RWPE2 (cell line): Measurements from ENCODE around the gene DCHS1.
A peak's percentile ranks its signal among the peaks of the same experiment; 100 is the strongest.

ENCODE experiments used
- ATAC-seq: fragments of 200-7000 bp; cut with Tn5 transposase; 3 replicates; pipeline ENCODE4 v1.9.1; 2021; ENCODE audit warnings: low read depth
- DNase-seq: peaks from one replicate; pipeline ENCODE4 v3.0.0-alpha.2; 2020; ENCODE audit warnings: low spot score
- H3K27ac ChIP-seq: fragments of 450-650 bp; 2 replicates; pipeline ENCODE4 v1.5.1; 2017; ENCODE audit warnings: mild to moderate bottlenecking; ENCODE audit not compliant: poor library complexity, severe bottlenecking
- H3K27me3 ChIP-seq: fragments of 250-450 bp; sonication (Bioruptor Pico); 2 replicates; pipeline ENCODE4 v1.5.1; 2021; ENCODE audit warnings: mild to moderate bottlenecking, moderate library complexity; ENCODE audit not compliant: insufficient read depth, poor library complexity, severe bottlenecking
- H3K36me3 ChIP-seq: fragments of 250-450 bp; sonication (Bioruptor Pico); 2 replicates; pipeline ENCODE4 v1.5.1; 2020; ENCODE audit warnings: low read depth, mild to moderate bottlenecking, moderate library complexity
- H3K4me1 ChIP-seq: fragments of 250-450 bp; sonication (Bioruptor Pico); 2 replicates; pipeline ENCODE4 v1.5.1; 2021; ENCODE audit warnings: mild to moderate bottlenecking, moderate library complexity; ENCODE audit not compliant: insufficient read depth, poor library complexity, severe bottlenecking
- H3K4me3 ChIP-seq: fragments of 250-450 bp; sonication (Bioruptor Pico); 2 replicates; pipeline ENCODE4 v1.5.1; 2021; ENCODE audit warnings: mild to moderate bottlenecking, moderate library complexity; ENCODE audit not compliant: severe bottlenecking
- H3K9me3 ChIP-seq: fragments of 250-450 bp; sonication (Bioruptor Pico); 2 replicates; pipeline ENCODE4 v1.5.1; 2021; ENCODE audit warnings: mild to moderate bottlenecking, moderate library complexity; ENCODE audit not compliant: severe bottlenecking
- TF ChIP-seq, protein P1 (sequence below): fragments of 450-650 bp; IDR thresholded peaks from one replicate; pipeline ENCODE4 v1.5.1; 2017; ENCODE audit warnings: mild to moderate bottlenecking, moderate library complexity; ENCODE audit not compliant: poor library complexity, severe bottlenecking

DCHS1 gene

DNA sequence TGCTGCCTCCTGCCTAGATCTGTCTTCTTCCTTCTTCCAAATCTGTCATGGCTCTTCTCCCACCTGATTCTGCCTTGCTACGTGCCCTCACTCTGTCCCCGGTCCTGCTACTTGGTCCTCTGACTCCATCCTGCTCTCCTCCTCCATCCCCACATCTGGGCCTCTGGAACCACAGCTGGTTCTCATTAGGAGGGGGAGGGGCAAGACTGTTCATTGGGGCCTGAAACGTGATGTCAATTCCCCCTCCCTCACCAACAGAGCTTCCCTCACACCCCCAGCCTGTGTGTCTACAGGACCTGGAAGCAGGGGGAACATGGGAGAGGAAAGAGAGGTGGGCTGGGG, 9.1 kb downstream of the DCHS1 start:
- ATAC-seq (no peak), DNase-seq (no peak)
- Histone ChIP-seq H3K4me1 (no peaks in the 10 kb centered on the region), H3K4me3 (no peak overlapping the region), H3K36me3 (no peaks in the 10 kb centered on the region), H3K9me3 (no peaks in the 10 kb centered on the region), H3K27me3 (peaks cover 5% of the 10 kb centered on the region), H3K27ac (no peak overlapping the region)
- TF ChIP-seq, protein P1, sequence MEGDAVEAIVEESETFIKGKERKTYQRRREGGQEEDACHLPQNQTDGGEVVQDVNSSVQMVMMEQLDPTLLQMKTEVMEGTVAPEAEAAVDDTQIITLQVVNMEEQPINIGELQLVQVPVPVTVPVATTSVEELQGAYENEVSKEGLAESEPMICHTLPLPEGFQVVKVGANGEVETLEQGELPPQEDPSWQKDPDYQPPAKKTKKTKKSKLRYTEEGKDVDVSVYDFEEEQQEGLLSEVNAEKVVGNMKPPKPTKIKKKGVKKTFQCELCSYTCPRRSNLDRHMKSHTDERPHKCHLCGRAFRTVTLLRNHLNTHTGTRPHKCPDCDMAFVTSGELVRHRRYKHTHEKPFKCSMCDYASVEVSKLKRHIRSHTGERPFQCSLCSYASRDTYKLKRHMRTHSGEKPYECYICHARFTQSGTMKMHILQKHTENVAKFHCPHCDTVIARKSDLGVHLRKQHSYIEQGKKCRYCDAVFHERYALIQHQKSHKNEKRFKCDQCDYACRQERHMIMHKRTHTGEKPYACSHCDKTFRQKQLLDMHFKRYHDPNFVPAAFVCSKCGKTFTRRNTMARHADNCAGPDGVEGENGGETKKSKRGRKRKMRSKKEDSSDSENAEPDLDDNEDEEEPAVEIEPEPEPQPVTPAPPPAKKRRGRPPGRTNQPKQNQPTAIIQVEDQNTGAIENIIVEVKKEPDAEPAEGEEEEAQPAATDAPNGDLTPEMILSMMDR: no peak

DNA sequence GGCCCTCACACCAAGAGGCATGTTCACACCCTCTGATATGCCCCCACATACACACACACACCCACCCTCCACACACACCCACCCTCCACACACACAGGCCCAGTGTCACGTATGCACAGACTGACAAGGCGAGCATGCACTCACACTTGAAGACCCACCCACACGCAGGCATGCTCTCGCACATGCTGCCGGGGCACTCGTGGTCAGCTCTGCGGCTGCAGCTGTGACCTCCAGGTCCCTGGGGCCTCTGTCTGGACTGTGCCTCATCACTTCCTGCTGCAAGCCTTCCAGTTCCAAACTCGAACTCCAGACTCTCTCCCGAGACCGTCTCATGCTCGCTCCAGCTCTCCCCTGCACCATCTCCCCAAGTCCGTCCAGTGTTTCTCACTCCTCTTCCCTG, 9.5 kb downstream of the DCHS1 start:
- Histone ChIP-seq H3K36me3 (no peaks in the 10 kb centered on the region), H3K4me3 (no peak overlapping the region), H3K4me1 (no peaks in the 10 kb centered on the region), H3K27me3 (peaks cover 2% of the 10 kb centered on the region), H3K27ac (no peak overlapping the region), H3K9me3 (no peaks in the 10 kb centered on the region)
- DNase-seq (peak; percentile 45), ATAC-seq (no peak)
- TF ChIP-seq, protein P1: no peak

DNA sequence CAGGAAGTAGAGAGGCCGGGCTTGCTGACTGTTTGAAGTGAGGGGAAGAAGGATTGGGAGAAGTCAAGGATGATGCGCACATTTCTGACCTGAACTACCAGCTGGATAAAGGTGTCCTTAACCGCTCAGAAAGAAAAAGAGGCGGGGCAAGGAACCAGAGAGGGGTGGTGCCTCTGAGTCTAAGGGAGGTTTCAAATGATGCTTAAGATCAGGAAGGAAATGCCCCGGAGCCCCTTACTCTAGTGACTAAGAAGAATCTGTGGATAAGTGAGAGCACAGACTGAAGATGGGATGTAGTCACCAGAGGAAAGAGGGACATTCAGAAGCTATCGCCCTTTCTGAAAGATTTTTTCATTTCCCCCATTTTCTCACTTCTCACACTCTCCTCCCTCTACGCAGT, 12.7 kb downstream of the DCHS1 start:
- no peaks in the 10 kb centered on the region for H3K36me3 ChIP-seq
- TF ChIP-seq, protein P1: no peak
- no peak overlapping the region for H3K4me3 ChIP-seq
- H3K27me3 ChIP-seq: no peaks in the 10 kb centered on the region
- no peaks in the 10 kb centered on the region for H3K9me3 ChIP-seq
- DNase-seq: no peak
- no peak for ATAC-seq
- H3K27ac ChIP-seq: no peak overlapping the region
- H3K4me1 ChIP-seq: no peaks in the 10 kb centered on the region

DNA sequence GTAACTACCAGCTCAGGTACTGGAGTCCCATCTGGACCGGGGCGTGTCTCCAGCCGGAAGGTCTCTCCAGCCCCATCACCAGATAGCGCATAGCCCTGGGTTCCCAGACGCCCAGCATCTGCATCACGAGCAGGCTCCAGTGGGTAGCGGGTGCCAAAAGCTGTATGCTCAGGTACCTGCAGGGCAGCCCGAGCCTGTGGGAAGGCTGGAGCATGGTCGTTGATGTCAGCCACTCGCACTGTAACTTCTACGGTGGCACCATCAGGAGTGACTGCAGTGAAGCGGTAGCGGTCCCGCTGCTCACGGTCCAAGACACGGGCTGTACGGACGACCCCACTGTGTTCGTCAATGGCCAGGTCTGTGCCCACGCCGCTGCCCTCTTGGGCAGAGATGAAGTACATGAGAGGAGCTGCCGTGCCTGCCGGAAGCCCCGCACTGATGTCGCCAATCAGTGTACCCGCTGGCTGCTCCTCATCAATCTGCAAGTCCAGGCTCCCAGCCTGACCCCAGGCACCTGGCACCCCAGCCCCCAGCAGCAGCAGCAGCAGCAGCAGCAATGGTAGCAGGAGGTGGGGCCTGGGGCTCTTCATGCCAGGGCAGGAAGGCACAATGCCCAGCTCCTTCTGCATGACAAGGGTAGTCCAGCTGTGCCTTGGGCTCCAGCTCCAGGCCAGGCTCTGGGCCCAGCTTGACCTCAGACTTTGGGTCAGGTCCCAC, 14.5 kb downstream of the DCHS1 start:
- no peaks in the 10 kb centered on the region for H3K4me1 ChIP-seq
- H3K9me3 ChIP-seq: no peaks in the 10 kb centered on the region
- H3K4me3 ChIP-seq: no peak overlapping the region
- no peaks in the 10 kb centered on the region for H3K36me3 ChIP-seq
- DNase-seq (no peak), ATAC-seq (no peak)
- H3K27me3 ChIP-seq: no peaks in the 10 kb centered on the region
- TF ChIP-seq, protein P1: no peak
- H3K27ac ChIP-seq: no peak overlapping the region

DNA sequence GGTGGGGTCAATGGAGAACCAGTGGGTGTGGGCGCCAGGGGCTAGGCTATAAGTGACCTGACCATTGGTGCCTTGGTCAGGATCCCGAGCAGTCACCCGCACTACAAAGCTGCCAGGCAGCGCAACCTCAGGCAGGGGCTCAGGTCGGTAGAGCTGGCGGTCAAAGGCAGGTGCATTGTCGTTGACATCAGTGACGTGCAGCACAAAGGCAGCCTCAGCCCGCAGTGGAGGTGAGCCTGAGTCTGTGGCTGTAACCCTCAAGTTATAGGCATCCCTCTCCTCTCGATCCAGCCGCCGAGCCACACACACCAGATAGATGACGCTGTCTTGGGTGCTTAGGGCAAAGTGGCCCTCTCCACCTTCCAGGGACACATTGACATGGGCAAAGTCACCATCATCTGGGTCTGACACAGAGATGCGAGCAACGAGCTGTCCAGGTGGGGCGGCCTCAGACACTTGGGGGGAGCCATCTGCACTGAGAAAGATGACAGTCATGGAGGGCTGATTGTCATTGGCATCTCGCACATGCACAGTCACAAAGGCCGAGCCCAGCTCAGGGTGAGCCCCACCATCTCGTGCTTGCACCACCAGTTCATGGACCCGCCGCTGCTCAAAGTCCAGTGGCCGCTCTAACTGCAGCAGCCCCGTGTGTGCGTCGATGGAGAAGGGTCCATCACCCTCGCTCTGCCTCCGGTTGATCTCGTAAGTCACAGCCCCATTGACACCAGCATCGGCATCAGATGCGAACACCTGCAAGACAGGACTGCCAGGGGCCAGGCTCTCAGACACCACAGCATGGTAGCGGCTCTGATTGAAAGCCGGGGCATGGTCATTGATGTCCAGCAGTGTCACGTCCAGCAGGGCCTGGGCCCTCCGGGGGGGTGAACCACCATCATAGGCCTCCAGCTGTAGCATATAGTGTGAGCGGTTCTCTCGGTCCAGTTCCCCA, 15.3 kb downstream of the DCHS1 start:
- Histone ChIP-seq H3K9me3 (no peaks in the 10 kb centered on the region), H3K36me3 (no peaks in the 10 kb centered on the region), H3K4me1 (no peaks in the 10 kb centered on the region), H3K27me3 (no peaks in the 10 kb centered on the region), H3K4me3 (no peak overlapping the region), H3K27ac (no peak overlapping the region)
- no peak for ATAC-seq
- TF ChIP-seq, protein P1: no peak
- peak; percentile 41 for DNase-seq
